K562 (cell line): ENCODE results near the gene SLC15A3. TPM values are rescaled to one million over a fixed set of nuclear protein-coding genes. Genes with fewer than 3 reads are reported as not detected.

Source experiments
- ATAC-seq: fragments of 200-7000 bp; cut with Tn5 transposase; 3 replicates; pipeline ENCODE4 v1.9.1; 2020; ENCODE audit warnings: moderate library complexity
- BruUV-seq: library from RNA; stranded (reverse); fragments of 400-500 nt; replicated peaks from 2 replicates; lab custom pipeline; 2021; lab: Mats Ljungman, UMichigan
- CTCF ChIA-PET: fragments of 300-600 bp; formaldehyde crosslinking; extraction: SDS; loops from one replicate; lab custom pipeline; 2021; ENCODE audit warnings: low intra/inter-chr PET ratio; lab: Yijun Ruan, JAX
- POLR2A ChIA-PET: fragments of 300-600, 350-650 bp; sonication (Branson Sonifier 250); formaldehyde crosslinking; extraction: SDS; loops from one replicate; lab custom pipeline; 2021; ENCODE audit warnings: antibody characterized with exemption, inconsistent platforms; lab: Yijun Ruan, JAX
- DNase-seq, 4 experiments: peaks; one replicate each; pipeline versions ENCODE4 v3.0.0 to v3.0.0-alpha.2; 2011 to 2018; ENCODE audit warnings: low spot score in 3 of 4, mixed read lengths in 3 of 4; ENCODE audit errors: extremely low read depth in 1 of 4
- FAIRE-seq: peaks from 2 replicates; lab custom pipeline; 2011; peaks lifted over from hg19 to GRCh38; lab: Jason Lieb, UNC
- H2AFZ ChIP-seq: 2 replicates; pipeline ENCODE4 v1.6.0; 2011; ENCODE audit warnings: low read depth, low read length, control low read depth, inconsistent platforms
- H3K27ac ChIP-seq: fragments of 200-600 bp; 3 replicates; pipeline ENCODE4 v1.8.0; 2011; ENCODE audit warnings: low read depth, mild to moderate bottlenecking, control low read depth, inconsistent platforms, low read length, moderate library complexity, mixed read lengths; ENCODE audit errors: extremely low read depth
- H3K27me3 ChIP-seq, 2 experiments: fragments of 300-600 bp in 1 of 2; 2 replicates in 1 of 2; 3 replicates in 1 of 2; pipeline versions ENCODE4 v1.6.0 to v1.8.0; 2011; ENCODE audit warnings: inconsistent platforms in 2 of 2, low read length in 2 of 2, mild to moderate bottlenecking in 1 of 2, mixed read lengths in 1 of 2, moderate library complexity in 1 of 2; ENCODE audit not compliant: control insufficient read depth in 2 of 2, insufficient read depth in 2 of 2
- H3K36me3 ChIP-seq: fragments of 300-600 bp; 3 replicates; pipeline ENCODE4 v1.8.0; 2011; ENCODE audit warnings: mild to moderate bottlenecking, low read length, inconsistent platforms; ENCODE audit not compliant: control insufficient read depth, insufficient read depth
- H3K4me1 ChIP-seq, 2 experiments: fragments of 200-600 bp in 1 of 2; replicated peaks in 1 of 2; 2 replicates in 1 of 2; 3 replicates in 1 of 2; pipeline versions ENCODE4 v1.5.1 to v1.8.0; 2011; ENCODE audit warnings: inconsistent platforms in 2 of 2, low read length in 2 of 2, mild to moderate bottlenecking in 1 of 2, mixed read lengths in 1 of 2, moderate library complexity in 1 of 2; ENCODE audit not compliant: control insufficient read depth in 2 of 2, insufficient read depth in 2 of 2
- H3K4me2 ChIP-seq: 2 replicates; pipeline ENCODE4 v1.6.1; 2011; ENCODE audit warnings: low read length, control low read depth, inconsistent platforms, mixed read lengths; ENCODE audit not compliant: insufficient read depth
- H3K4me3 ChIP-seq: fragments of 200-600 bp; sonication (generic), shearing (Covaris generic); 2 replicates; pipeline ENCODE4 v1.5.1; 2016; ENCODE audit warnings: control low read depth, inconsistent platforms
- H3K79me2 ChIP-seq: fragments of 200-600 bp; 3 replicates; pipeline ENCODE4 v1.8.0; 2011; ENCODE audit warnings: low read length, inconsistent platforms; ENCODE audit not compliant: control insufficient read depth, insufficient read depth
- H3K9ac ChIP-seq, 2 experiments: 2 replicates each; pipeline versions ENCODE4 v1.6.0 to v1.6.1; 2011; ENCODE audit warnings: low read depth in 2 of 2, low read length in 2 of 2, control low read depth in 1 of 2, inconsistent platforms in 1 of 2, mild to moderate bottlenecking in 1 of 2, mixed read lengths in 1 of 2; ENCODE audit not compliant: insufficient read depth in 1 of 2
- H3K9me1 ChIP-seq: one replicate; pipeline ENCODE4 v1.6.0; 2011; ENCODE audit warnings: inconsistent platforms, mild to moderate bottlenecking, low read length, moderate library complexity; ENCODE audit not compliant: control insufficient read depth, insufficient read depth
- H3K9me3 ChIP-seq: replicated peaks from 2 replicates; pipeline ENCODE4 v1.5.1; 2011; ENCODE audit warnings: low read depth, low read length, inconsistent platforms; ENCODE audit not compliant: control insufficient read depth, insufficient read depth
- H4K20me1 ChIP-seq: replicated peaks from 2 replicates; pipeline ENCODE4 v1.6.1; 2011; ENCODE audit warnings: low read length, inconsistent platforms, mixed read lengths; ENCODE audit not compliant: control insufficient read depth, insufficient read depth
- CBX3 ChIP-seq, 2 experiments: IDR thresholded peaks; 1 replicate in 1 of 2; 2 replicates in 1 of 2; pipeline ENCODE4 v1.6.1; 2012; ENCODE audit warnings: inconsistent platforms in 2 of 2, low read length in 2 of 2, borderline replicate concordance in 1 of 2, control low read depth in 1 of 2
- E2F6 ChIP-seq, 2 experiments: IDR thresholded peaks; 2 replicates each; pipeline ENCODE4 v1.6.1; 2011; ENCODE audit warnings: borderline replicate concordance in 1 of 2, control low read depth in 1 of 2, low read depth in 1 of 2, low read length in 1 of 2, mild to moderate bottlenecking in 1 of 2, mixed read lengths in 1 of 2, moderate library complexity in 1 of 2; ENCODE audit not compliant: insufficient read depth in 1 of 2, insufficient read length in 1 of 2, poor library complexity in 1 of 2, severe bottlenecking in 1 of 2; ENCODE audit errors: extremely low read depth in 1 of 2
- GATAD2B ChIP-seq: fragments of 450-650 bp; IDR thresholded peaks from 2 replicates; pipeline ENCODE4 v1.6.1; 2017; ENCODE audit warnings: mild to moderate bottlenecking, borderline replicate concordance
- TFE3 ChIP-seq: fragments of 450-650 bp; formaldehyde crosslinking; IDR thresholded peaks from 2 replicates; pipeline ENCODE4 v1.4.0; 2020; ENCODE audit warnings: mild to moderate bottlenecking, mixed read lengths
- WGBS: fragments of 100-300 bp; shearing (Covaris generic); methylation state at CpG from one replicate; pipeline ENCODE4 v1.1.6; 2016; ENCODE audit warnings: low coverage, mixed read lengths; ENCODE audit not compliant: insufficient coverage; ENCODE audit errors: missing lambda C conversion rate; 5-methylcytosine and 5-hydroxymethylcytosine counted together
- in situ Hi-C: fragments of 300-500 bp; cut with MboI; formaldehyde crosslinking; loops from 4 replicates; pipeline ENCODE4 v1.15.0; 2018; ENCODE audit warnings: inconsistent platforms, mixed read lengths
- intact Hi-C: fragments of 100-400 bp; cut with micrococcal nuclease; formaldehyde crosslinking; loops from 2 replicates; pipeline ENCODE4 v1.14.2; 2022
- polyA plus RNA-seq, 8 experiments: library from polyadenylated mRNA; depleted of rRNA in 4 of 8; stranded (reverse) in 5 of 8; unstranded in 3 of 8; fragments of >200 nt; fragmentation: Nextera tagmentation in 2 of 8; fragmentation: Illumina TruSeq in 1 of 8; extraction: Ambion mirVana in 2 of 8; extraction: Trizol in 1 of 8; gene quantifications; 2 replicates each; pipeline versions ENCODE4 v1.2.1 to v1.2.3, GENCODE V29; 2011 to 2014; ENCODE audit warnings: inconsistent platforms in 1 of 8, missing spikeins in 1 of 8
- total RNA-seq, 7 experiments: library from RNA; depleted of rRNA in 6 of 7; stranded (reverse); fragments of >200 nt in 6 of 7; fragmentation: Illumina TruSeq in 2 of 7; extraction: Trizol in 2 of 7; gene quantifications; 2 replicates each; pipeline versions ENCODE4 v1.2.1 to v1.2.3, GENCODE V29; 2011 to 2021; ENCODE audit warnings: low replicate concordance in 1 of 7

SLC15A3 gene
- total and polyA plus RNA-seq, 9 of the 15 experiments (the other 6 are each of a cell fraction or from before 2014, with no cell fraction given) = 0.07 to 0.27 TPM; not detected in 7

GRCh38 chr11:60912851-60913528 is 39.0 kb downstream of the SLC15A3 start (continued):
- TF ChIP-seq TFE3 (CRISPR knock-in tag) (no peak), GATAD2B (no peak)

- H3K9me3 ChIP-seq = peaks cover 8% of the 10 kb centered on the region
- H3K36me3 ChIP-seq = peaks cover 15% of the 10 kb centered on the region
- FAIRE-seq = no peak
- H3K9me1 ChIP-seq = no peaks in the 10 kb centered on the region
- peaks cover 36% of the 10 kb centered on the region for H3K79me2 ChIP-seq
- H2AFZ ChIP-seq = peak overlapping the region; percentile 100
- H4K20me1 ChIP-seq = no peaks in the 10 kb centered on the region
- intact Hi-C loops (no loop called here), in situ Hi-C loops (no loop called here)
- no peak for DNase-seq
- no peak overlapping the region; a peak in 2 of 4 replicates for H3K9ac ChIP-seq
- ChIA-PET CTCF (no interaction called here), POLR2A (no interaction called here)
- H3K27ac ChIP-seq = no peak overlapping the region
- BruUV-seq = no TSS peak
- H3K4me1 ChIP-seq = peaks cover 9 to 24% of the 10 kb centered on the region in 2 experiments; a peak in 4 of 5 replicates
- WGBS = 61% methylated on average over 11 of the region's 12 CpGs
- H3K4me2 ChIP-seq = no peak overlapping the region
- no peak for TF ChIP-seq CBX3 (IDR thresholded peaks at IDR 0.05; ENCODE audit: borderline replicate concordance in 1 of 2, low read length in 2 of 2)
- TF ChIP-seq E2F6 (IDR thresholded peaks at IDR 0.05; ENCODE audit: borderline replicate concordance in 1 of 2, extremely low read depth in 1 of 2, insufficient read depth in 1 of 2, insufficient read length in 1 of 2, low read depth in 1 of 2, low read length in 1 of 2, poor library complexity in 1 of 2, severe bottlenecking in 1 of 2) = peak; percentile 33 to 63
- no peaks in the 10 kb centered on the region for H3K27me3 ChIP-seq
- no peak for ATAC-seq
- H3K4me3 ChIP-seq = no peak overlapping the region
Observed at GRCh38 chr11:60912223-60912850, 39.6 kb downstream of the SLC15A3 start.
